ENCODE measurements around the gene LRIF1.
A peak's percentile ranks its signal among the peaks of the same experiment; 100 is the strongest.
"Not testable (repeated sequence)": the region's sequence is repeated elsewhere in the genome, so short reads cannot be mapped to it uniquely, and the experiment has no call there.

Gene LRIF1

DNA sequence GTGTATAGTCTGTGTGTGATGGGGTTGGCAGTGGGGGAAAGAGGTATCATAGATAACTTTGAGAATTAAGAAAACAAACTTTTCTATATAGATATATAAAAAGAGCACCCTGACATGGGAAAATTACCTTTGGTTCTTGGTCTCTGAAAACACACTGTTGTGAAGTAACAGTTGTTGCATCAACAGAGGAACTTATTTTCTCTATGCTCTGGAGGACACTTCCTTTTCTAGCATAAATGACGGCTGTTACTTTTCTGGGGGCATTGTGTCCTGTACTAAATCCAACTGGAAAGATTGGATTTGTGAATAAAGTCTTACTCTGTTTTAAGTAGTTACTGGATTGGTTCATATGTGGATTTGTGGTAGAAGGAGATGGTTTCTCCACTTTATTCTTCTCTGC, 12.6 kb downstream of the LRIF1 start:
- DNase-seq (ENCODE audit: low spot score) = no peak

DNA sequence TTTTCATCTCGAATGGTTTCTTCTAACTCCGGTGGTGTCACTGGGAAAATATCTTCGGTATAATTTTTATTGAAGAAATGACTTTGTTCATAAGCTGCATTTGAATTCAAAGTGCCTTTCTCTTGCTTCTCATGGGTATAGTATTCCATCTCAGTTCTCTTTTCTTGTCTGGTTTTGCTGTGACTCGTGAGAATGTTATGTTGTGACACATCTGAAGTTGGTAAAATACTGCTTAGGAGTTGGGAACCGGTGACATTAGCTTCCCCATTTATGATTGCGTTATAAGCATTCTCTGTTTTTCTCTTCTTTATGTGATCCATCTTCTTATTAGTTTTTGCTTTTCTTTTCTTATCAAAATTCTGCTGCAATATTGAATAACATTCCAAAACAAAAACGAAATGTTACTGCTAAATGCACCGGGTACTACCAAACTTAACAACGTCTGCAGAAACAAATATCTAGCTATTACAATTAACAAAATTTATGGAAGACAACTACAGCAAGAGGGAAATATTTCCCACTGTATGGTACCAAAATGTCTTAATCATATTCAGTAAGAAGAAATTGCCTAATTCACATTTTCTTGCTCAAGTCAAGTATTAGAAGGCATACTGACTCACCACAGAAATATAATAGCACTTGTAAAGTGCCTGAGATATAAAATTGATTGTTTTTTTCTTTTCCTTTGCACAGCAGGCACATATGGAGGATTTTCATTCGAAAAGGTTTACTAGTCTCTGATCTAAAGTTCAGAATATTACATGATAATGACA, 15.5 kb downstream of the LRIF1 start:
- no peak for DNase-seq (ENCODE audit: low spot score)

DNA sequence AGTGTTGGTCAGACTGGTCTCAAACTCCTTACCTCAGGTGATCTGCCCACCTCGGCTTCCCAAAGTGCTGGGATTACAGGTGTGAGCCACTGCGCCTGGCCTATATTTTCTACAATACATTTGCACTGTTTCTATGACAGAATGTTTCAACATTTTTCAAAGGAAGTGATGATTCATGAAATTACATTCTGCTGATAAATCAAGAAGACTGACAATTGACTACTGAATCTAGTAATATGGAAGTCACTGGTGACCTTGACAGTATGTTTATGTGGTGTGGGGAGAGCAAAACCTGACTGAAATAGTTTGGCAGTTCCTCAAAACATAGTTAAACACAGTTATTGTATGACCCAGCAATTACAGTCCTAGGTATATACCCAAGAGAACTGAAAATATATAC, 18.1 kb downstream of the LRIF1 start:
- DNase-seq (ENCODE audit: low spot score) = no peak

DNA sequence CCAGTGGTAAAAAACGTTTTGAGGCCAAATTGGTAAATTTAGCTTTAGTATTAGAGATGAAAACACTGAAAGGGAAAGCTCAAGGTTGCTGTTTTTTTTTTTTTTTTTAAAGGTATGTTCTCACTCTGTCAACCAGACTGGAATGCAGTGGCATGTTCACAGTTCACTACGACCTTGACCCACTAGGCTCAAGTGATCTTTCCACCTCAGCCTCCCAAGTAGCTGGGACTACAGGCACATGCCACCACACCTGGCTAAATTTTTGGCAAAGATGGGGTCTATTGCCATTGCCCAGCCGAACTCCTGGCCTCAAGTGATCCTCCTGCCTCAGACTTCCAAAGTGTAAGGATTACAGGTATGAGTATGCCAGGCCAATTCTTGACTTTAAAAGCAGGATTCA, 18.9 kb downstream of the LRIF1 start:
- no peak for DNase-seq (ENCODE audit: low spot score)

DNA sequence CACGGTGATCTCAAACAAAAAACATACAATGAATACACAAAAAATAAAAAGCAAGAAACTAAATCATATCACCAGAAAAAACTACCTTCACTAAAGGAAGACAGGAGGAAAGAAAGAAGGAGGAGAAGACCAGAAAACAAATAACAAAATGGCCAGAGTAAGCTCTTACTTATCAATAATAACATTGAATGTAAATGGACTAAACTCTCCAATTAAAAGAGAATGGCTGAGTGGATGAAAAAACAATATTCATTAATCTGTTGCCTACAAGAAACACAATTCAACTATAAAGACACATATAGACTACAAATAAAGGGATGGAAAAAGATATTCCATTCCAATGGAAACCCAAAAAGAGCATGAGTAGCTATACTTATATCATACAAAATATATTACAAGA, 27.2 kb downstream of the LRIF1 start:
- no peak for DNase-seq (ENCODE audit: low spot score)

DNA sequence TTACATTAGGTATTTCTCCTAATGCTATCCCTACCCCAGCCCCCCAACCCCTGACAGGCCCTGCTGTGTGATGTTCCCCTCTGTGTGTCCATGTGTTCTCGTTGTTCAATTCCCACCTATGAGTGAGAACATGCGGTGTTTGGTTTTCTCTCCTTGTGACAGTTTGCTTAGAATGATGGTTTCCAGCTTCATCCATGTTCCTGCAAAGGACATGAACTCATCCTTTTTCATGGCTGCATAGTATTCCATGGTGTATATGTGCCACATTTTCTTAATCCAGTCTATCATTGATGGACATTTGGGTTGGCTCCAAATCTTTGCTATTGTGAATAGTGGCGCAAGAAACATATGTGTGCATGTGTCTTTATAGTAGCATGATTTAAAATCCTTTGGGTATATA, 32.6 kb downstream of the LRIF1 start:
- DNase-seq (ENCODE audit: low spot score) = not testable (repeated sequence)

DNA sequence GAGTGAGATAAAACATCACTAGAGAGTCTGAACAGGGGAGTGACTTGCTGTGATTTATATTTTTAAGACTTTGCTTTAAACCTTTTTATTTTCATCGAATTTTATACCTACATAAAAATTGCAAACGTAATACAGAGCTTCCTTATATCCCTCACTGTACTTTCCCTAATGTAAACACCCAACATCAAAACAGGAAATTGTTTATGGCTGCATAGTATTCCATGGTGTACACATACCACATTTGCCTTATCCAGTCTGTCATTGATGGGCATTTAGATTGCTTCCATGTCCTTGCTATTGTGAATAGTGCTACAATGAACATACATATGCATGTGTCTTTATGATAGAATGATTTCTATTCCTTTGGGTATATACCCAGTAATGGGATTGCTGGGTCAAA, 34.8 kb downstream of the LRIF1 start:
- DNase-seq (ENCODE audit: low spot score) = no peak

DNA sequence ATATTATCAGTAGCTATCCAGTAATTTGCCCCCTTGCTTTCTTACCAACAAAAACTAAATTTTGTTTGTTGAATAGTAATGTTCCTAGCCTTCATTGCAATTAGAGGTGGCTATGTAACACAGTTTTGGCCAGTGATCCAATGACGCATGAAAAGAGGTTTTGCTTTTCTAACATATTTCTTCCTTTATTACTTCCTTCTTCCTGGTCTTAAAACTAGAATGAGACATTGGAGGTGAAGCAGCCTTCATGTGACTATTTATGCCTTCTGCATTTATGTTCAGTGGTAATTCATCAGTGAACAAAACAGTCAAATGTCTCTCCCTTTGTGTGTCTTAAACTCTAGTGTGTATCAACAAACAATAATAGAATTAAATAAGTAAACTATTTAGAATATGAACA, 35.5 kb downstream of the LRIF1 start:
- no peak for DNase-seq (ENCODE audit: low spot score)

DNA sequence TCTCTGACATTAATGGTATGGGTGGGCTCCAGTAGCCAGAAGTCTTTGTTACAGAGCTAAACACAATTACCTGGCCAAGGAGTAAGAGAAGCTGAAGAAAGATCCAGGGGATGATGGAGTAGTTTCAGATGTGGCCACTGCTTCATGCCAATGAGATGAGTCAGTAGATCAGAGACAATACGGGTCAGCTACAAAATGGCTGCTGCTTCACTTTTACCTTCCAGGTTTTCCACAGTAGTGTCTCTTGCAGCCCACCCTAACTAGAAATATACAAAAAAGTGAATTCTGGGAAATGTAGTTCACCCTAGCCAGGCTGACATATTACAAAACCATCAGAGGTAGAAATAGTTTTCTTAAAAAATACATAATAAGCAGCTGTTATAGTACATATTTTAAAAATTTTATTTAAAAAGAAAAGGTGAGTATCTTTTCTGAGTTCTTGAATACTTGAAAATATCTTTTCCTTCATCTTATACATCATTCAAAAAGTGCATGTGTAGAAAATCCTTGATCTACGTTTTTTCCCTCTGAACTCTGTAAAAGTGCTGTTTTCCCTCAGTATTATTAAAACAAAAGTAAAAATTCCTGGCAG, 36.1 kb downstream of the LRIF1 start:
- DNase-seq (ENCODE audit: low spot score) = no peak

DNA sequence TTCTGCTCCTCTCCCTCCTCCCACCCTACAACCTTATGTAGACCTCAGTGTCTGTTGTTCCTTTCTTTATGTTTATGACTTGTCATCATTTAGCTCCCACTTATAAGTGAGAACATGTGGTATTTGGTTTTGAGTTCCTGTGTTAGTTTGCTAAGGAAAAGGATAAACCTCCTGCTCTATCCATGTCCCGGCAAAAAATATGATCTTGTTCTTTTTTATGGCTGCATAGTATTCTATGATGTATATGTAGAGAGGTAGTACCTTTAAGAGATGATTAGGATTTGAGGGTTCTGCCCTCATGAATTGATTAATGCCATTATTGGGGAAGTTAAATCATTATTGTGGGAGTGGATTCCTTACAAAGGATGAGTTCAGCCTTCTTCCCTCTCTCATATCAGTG, 41.8 kb downstream of the LRIF1 start:
- DNase-seq (ENCODE audit: low spot score) = no peak

DNA sequence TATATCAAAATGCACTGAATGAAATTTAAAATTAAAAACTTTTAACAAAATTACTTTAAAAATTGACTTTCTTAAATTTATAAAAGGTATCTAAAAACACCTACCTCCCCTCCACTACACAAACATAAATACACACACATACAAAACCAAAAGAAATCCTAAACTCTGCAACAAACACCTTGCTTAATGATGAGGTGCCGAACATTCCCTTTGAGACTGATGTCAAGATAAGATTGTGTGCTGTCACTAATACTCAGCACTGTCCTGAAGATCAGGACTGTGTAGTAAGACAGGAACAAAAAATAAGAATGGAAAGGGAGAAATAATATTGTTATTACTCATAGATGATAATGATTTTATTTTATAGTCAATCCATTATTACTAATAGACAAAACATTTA, 45.7 kb downstream of the LRIF1 start:
- DNase-seq (ENCODE audit: low spot score) = no peak

DNA sequence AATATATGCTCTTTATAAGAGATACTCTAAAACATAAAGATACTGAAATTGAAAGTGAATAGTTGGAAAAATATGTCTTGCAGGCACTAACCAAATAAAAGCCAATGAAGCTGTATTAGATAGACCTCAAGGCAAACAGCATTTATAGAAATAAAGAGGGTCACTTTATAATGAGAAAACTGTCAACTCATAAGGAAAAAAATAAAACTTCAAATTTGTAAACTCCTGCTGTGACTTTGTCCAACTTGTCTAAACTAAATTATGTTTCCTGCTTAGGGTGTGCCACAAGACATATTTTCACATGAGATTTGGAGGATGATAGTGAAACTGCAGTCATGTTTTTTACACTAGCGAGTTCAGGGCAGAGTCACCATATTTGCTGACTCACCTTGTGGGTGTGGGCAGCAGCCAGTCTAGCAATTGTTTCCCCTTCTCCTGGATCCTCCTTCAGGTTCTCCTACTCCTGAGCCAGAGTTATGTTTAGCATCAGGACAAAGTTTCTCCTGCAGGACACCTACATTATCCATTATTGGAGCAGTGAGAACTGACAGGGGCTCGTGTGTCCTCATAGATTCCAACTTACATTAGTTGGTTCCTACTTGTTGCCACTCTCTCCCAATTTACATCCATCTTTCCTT, 46.9 kb downstream of the LRIF1 start:
- DNase-seq (ENCODE audit: low spot score) = peak; percentile 42

DNA sequence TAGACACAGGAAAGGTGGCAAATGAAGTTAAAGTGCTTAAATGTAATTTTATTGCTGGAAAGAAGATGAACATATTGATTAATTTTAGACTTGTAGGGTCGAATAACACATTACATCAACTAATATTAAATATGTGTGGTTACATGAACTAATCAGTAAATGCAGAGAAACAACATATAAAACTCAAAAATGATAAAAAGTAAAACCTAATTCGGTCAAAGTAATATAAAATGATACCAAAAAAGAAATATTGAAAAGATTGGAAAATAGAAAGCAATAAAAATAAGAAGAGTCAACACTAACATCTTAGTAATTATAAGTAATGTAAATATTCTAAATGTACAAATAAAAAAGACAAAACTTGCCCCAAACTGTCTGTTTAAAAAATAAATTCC, 47.5 kb downstream of the LRIF1 start:
- DNase-seq (ENCODE audit: low spot score) = no peak

DNA sequence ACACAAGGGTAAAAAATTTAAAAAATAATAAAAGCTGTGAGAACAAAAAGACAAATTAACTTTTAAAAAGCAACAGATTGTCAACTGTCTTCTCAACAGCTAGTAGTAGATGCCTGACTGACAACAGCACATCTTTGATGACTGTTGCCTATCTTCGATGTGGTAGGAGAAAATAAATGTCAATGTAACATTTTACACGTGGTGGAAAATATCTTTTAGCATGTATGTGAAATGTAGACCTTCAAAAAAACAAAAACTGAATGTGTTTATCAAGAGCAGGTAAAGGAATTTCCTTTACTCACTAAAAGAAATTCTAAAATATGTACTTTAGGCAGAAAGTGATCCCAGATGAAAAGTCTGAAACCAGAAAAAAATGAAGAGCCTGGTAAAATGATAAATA, 47.9 kb downstream of the LRIF1 start:
- DNase-seq (ENCODE audit: low spot score) = no peak

DNA sequence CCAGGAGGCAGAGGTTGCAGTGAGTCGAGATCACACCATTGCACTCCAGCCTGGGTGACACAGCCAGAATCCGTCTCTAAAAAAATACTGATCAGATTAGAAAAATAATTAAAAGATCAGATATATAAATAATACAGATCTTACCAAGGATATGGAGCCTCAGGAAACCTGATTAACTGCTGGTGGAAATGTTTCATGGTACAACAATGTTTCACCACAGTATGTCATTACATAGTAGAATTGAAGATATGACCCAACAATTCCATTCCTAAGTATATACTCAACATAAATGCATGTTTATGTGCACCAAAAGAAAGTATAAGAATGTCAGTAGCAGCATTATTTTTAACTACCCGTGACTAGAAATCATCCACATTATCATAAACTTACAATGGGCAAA, 49.0 kb downstream of the LRIF1 start:
- DNase-seq (ENCODE audit: low spot score) = no peak

DNA sequence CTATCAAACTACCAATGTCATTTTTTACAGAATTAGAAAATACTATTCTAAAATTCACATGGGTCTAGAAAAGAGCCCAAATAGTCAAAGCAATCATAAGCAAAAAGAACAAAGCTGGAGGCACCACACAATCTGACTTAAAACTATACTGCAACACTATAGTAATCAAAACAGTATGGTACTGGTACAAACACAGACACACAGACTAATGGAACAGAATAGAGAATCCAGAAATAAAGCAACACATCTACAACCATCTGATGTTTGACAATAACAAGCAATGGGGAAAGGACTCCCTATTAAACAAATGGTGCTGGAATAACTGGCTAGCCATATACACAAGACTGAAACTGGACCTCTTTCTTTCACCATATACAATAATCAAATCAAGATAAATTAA, 50.9 kb downstream of the LRIF1 start:
- DNase-seq (ENCODE audit: low spot score) = no peak

DNA sequence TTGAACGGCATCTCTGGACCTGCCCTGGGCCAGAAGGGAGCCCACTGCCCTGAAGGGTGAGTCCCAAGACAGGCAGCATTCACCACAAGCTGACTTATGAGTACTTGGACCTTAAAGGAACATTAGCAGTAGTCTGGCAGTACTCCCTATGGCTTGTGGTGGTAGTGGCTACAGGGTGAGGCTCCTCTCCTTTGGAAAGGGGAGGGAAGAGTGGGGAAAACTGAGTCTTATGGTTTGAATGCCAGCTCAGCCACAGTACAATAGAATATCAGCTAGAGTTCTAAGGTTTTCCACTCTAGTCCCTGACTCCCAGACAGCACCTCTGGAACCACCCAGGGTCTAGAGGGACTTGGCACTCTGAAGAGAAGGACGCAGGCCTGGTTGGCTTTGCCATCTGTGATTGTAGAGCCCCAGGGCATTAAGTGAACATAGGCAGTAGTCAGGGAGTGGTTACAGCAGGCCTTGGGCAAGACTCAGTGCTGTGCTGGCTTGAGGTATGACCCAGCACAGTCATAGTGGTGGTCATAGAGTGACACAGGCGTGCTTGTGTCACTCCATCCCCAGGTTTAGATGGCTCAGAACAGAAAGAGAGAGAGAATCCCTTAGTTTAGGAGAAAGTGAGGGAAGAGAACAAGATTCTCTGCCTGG, 59.7 kb downstream of the LRIF1 start:
- no peak for DNase-seq (ENCODE audit: low spot score)

DNA sequence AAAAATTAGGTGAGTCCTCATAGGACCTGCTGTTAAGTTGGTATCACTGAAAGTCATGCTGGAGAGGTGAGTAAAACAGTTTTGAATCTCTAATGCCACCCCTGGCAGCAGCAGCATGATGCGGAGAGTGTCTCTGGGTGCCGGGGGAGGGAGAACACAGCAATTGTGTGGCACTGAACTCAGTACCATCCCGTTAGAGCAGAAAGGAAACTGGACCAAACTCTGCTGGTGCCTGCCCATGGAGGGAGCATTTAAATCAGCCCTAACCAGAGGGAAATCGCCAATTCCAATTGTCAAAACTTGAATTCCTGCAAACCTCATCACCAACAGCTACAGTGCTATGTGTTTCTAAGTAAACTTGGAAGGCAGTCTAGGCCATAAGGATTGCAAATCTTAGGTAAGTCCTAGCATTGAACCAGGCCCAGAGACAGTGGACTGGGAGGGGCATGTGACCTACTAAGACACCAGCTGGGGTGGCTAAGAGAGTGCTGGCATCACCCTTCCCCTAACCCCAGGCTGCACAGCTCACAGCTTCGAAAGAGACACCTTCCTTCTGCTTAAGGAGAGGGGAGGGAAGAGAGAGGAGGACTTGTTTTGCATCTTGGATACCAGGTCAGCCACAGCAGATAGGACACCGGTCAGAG, 60.8 kb downstream of the LRIF1 start:
- no peak for DNase-seq (ENCODE audit: low spot score)

DNA sequence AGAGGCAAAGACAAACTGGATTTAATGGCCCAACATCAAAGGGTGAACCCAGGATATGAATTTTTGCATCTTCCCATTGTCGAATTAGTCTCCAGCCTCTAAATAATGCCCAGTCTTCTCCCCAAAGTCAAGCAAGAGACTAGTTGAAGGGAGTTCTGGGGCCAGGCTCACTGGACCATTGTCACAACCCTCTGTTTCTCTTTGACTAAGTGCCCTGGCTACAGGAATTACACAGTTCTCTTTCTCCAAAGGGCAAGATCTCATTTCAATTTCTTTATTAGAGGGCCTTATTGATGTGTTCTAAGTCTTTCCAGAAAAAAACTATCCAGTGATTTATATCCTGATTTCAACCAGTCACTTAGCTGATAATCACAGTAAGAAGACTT, 64.3 kb downstream of the LRIF1 start:
- no peak for DNase-seq (ENCODE audit: low spot score)

DNA sequence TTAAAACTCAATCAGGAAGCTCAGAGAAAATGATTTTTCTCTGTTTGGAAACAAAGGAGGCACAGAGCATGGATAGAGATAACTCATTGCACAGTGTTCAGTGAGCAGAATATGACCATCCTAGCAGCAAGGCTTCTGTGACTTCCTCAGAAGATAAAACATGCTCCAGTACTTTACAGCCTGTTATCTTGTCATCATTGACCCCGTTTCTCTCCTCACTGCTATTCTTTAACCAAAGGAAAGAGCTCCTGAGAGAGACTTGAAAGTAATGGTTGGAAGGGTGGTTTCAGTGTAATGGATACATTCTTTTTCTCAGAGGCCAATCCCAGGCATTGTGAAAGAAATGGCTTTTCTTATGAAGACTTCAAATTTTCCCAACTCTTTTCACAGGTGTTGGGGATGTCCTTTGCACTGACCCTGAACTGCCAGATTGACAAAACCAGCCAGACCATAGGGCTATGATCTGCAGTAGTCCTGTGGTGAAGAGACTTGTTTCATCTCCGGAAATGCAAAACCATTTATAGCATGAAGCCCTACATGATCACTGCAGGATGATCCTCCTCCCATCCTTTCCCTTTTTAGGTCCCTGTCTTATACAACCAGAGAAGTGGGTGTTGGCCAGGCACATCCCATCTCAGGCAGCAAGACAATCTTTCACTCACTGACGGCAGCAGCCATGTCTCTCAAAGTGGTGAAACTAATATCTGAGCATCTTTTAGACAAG, 64.8 kb downstream of the LRIF1 start:
- no peak for DNase-seq (ENCODE audit: low spot score)

DNA sequence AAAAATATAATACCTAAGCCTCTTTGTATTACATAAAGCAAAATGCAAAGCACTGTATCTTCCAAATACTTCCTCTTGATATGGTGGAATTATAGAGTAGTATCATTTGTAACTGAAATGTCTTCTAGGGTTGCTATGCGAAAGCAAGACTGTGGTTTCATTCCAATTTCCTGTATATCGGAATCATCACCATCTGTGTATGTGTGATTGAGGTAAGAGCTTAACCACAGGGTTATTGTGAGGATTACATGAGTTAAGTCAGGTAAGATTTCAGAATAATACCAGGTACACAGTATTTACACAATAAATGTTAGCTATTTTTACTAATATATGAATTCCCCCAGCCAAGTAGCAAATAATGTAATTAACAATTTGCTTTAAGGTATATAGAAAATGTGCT, 66.0 kb downstream of the LRIF1 start:
- DNase-seq (ENCODE audit: low spot score) = no peak
